D721Med (cell line): ENCODE results near the gene SNTG2.

ENCODE experiments used
- DNase-seq: peaks from one replicate; pipeline ENCODE4 v3.0.0; 2011; ENCODE audit warnings: low spot score; ENCODE audit not compliant: insufficient read length
- FAIRE-seq: peaks from 2 replicates; lab custom pipeline; 2011; peaks lifted over from hg19 to GRCh38; lab: Jason Lieb, UNC
- TF ChIP-seq, protein P1 (sequence below): IDR thresholded peaks from 2 replicates; pipeline ENCODE4 v1.5.1; 2012; ENCODE audit warnings: mild to moderate bottlenecking, control low read depth; ENCODE audit not compliant: insufficient read depth; ENCODE audit errors: missing control alignments

The SNTG2 gene

DNA sequence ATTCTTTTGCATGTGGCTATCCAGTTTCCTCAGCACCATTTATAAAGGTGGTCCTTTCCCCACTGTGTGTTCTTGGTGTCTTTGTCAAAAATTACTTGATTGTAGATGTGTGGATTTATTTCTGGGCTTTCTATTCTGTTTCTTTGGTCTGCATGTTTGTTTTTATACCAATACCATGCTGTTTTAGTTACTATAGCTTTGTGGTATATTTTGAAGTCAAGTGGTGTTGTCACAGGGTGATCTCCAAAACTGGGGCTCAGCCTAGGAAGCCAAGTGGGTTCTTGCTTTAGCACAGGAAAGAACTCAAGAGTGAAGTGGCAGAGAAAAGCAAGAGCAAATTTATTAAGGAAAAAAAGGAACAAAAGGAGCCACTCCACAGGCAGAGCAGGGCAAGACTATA is 6.0 kb upstream of the SNTG2 start:
- DNase-seq (no peak), FAIRE-seq (no peak)
- TF ChIP-seq, protein P1, sequence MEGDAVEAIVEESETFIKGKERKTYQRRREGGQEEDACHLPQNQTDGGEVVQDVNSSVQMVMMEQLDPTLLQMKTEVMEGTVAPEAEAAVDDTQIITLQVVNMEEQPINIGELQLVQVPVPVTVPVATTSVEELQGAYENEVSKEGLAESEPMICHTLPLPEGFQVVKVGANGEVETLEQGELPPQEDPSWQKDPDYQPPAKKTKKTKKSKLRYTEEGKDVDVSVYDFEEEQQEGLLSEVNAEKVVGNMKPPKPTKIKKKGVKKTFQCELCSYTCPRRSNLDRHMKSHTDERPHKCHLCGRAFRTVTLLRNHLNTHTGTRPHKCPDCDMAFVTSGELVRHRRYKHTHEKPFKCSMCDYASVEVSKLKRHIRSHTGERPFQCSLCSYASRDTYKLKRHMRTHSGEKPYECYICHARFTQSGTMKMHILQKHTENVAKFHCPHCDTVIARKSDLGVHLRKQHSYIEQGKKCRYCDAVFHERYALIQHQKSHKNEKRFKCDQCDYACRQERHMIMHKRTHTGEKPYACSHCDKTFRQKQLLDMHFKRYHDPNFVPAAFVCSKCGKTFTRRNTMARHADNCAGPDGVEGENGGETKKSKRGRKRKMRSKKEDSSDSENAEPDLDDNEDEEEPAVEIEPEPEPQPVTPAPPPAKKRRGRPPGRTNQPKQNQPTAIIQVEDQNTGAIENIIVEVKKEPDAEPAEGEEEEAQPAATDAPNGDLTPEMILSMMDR: no peak

DNA sequence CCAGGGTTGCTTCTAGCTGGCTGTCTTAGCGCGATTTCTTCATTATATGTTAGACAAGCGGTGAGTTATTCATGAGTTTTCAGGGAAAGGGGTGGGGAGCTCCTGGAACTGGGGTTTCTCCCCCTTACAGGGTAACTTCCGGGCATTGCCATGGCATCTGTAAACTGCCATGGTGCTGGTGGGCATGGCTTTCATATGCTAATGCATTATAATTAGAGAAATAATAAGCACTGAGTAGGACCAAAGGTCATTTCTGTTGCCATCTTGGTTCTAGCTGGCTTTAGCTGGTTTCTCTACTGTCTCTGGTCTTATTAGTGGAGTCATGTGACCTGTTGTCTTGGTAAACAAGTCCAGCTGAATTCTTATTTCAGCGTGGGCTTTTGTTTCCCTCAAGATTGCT is 5.5 kb upstream of the SNTG2 start:
- FAIRE-seq (no peak), DNase-seq (no peak)
- TF ChIP-seq, protein P1: no peak

DNA sequence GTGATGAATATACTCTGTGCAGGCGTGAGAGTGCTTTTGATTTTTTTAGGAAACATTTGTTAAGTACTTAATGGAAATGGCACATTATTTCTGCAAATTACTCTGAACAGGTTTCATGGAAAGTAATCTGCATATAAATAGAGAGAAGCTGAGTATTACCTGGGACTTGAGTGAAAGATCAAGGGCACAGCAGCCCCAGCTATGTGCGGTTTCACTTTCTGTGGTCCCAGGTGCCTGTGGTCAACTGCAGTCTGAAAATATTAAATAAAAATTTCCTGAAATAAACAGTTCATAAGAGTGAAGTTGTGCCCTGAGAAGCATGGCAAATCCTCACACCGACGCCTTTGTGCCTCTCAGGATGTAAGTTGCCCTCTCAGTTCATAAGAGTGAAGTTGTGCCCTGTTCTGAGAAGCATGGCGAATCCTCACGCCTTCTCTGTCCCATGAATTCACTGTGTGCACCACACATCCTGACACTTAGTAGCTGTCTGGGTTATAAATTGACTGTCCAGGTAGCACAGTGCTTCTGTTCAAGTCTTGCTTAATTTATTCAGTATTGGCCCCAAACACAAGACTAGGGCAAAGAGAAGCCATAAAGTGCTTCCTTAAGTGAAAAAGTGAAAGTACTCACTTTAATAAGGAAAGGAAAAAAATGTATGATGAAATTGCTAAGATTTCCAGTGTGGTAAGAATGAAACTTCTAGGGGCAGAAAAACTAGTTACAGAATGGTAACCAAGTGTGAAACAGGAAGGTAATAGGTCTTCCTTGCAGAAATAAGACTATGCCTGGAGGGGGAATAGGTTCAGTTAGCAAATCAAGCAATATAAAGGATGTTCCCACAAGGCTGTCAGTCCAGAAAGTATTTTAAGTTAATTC is 4.3 kb upstream of the SNTG2 start:
- TF ChIP-seq, protein P1: no peak
- DNase-seq (no peak), FAIRE-seq (no peak)

DNA sequence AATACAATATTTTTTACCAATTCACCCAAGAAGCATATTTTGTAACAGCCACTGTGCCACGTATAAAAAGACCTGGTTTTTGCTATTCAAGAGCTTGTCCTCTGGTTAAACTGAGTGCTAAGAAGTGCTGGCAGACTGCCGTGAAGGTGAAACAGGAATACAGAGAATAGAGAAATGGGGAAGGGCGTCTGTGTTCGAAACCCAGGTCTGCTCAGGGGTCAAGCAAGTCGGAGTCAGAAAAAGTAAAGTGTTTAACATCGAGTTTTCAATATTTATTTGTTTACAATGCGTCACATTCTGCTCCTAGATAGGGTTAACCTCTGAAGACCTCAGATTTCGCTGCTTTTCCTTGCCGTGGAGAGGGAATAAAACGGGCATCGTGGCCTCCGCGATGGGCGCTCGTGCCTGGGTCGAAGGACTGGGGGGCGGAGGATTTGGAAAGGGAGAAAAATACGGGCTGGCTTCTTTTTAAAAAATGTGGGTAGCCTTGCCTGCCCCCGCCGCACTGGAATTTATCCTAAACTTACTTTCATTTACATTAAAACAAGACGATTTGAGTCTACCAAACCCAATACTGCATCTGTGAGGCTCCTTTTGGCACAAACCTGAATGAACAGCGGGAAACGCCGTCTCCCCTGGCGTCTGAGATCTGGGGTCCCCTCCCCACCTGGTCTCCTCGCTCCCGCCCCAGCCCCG is 1.1 kb upstream of the SNTG2 start:
- DNase-seq (no peak), FAIRE-seq (no peak)
- TF ChIP-seq, protein P1: no peak

DNA sequence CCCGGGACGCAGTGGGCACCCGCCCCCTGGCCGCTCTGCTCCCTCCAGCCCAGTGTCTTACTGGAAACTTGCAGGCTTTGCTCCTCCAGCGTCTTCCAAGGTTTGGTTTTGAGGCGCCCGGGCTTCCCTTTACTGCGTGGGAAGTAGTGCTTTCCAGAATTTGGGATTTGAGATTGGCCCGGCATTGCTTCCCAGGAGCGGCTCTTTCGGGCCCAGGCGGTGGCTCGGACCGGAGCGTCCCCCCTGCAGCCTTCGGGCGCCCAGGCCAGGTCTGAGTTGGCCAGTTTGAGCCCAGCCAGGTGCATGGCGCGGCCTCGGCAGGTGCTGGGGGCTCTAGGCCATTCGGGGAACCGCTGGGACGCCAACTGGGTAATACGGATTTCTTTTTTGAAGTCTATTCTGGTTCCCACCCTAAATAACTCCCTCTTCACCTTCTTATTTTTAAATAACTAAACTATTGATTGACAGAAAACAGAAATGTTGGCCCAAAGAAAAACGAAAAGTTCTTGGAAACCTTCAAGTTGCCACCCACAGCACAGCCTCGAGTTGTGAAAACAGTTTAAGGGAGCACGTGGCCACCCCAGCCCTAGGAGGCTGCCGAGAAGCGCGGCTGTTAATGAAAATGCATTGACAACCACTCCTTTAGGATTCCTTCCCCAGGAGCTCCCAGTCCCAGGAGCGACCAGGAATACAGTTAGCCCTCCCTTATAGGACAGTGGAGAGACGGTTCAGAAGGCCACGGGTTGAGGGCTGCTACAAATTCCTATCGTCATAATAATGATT is 766 bp downstream of the SNTG2 start:
- FAIRE-seq: no peak
- TF ChIP-seq, protein P1: no peak
- no peak for DNase-seq

DNA sequence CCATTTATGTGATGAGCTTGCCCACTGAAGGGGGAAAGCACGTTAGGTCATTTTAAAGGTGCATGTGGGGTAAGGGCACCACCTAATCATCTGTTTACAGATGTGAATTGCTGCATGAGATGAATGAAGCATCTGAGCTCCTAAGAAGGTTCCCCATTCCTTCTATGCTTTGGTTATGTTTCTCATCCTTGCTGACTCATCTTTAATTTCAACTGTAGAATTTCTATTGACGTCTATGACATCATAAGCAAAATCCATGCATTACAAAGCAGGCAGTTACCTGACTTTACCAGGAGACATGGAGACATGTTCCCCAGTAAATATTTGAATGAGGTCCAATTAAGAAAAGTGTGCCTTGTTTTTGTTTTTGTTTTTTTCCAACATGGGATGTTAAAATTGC is 2.8 kb downstream of the SNTG2 start:
- DNase-seq: no peak
- TF ChIP-seq, protein P1: no peak
- FAIRE-seq: no peak
